CD14-positive monocyte (primary cell): ENCODE measurements around the gene THRAP3. TPM values are rescaled to one million over a fixed set of nuclear protein-coding genes. Genes with fewer than 3 reads are reported as not detected.

Experiments
- DNase-seq, 3 donors: peaks; one replicate each; pipeline ENCODE4 v3.0.0-alpha.2; 2011 to 2022
- H2AFZ ChIP-seq: 2 replicates; pipeline ENCODE4 v1.6.0; 2012; ENCODE audit warnings: mild to moderate bottlenecking, low read depth, low read length, inconsistent platforms; ENCODE audit not compliant: insufficient read depth, poor library complexity, severe bottlenecking
- H3K27ac ChIP-seq, 2 donors: 1 replicate in 1 of 2; 2 replicates in 1 of 2; pipeline ENCODE4 v1.5.1; 2012 to 2013; ENCODE audit warnings: low read length in 2 of 2, control low read depth in 1 of 2, inconsistent platforms in 1 of 2, low read depth in 1 of 2, mild to moderate bottlenecking in 1 of 2
- H3K27me3 ChIP-seq, 2 donors: one replicate each; pipeline versions ENCODE4 v1.6.0 to v1.6.1; 2011 to 2013; ENCODE audit warnings: low read length in 2 of 2; ENCODE audit not compliant: control insufficient read depth in 2 of 2, insufficient read depth in 2 of 2
- H3K36me3 ChIP-seq, 2 donors: replicated peaks in 1 of 2; 1 replicate in 1 of 2; 2 replicates in 1 of 2; pipeline versions ENCODE4 v1.5.1 to v1.6.1; 2012 to 2013; ENCODE audit warnings: low read length in 2 of 2, control low read depth in 1 of 2, inconsistent platforms in 1 of 2, mild to moderate bottlenecking in 1 of 2; ENCODE audit not compliant: insufficient read depth in 2 of 2, control insufficient read depth in 1 of 2
- H3K4me1 ChIP-seq, 2 donors: 1 replicate in 1 of 2; 2 replicates in 1 of 2; pipeline versions ENCODE4 v1.5.1 to v1.6.1; 2012 to 2013; ENCODE audit warnings: low read length in 2 of 2, control low read depth in 1 of 2, inconsistent platforms in 1 of 2, mild to moderate bottlenecking in 1 of 2, moderate library complexity in 1 of 2; ENCODE audit not compliant: insufficient read depth in 2 of 2, control insufficient read depth in 1 of 2
- H3K4me2 ChIP-seq: replicated peaks from 2 replicates; pipeline ENCODE3; 2012; ENCODE audit warnings: low read length, moderate library complexity, mild to moderate bottlenecking; ENCODE audit not compliant: poor library complexity, severe bottlenecking; ENCODE audit errors: extremely low read depth
- H3K4me3 ChIP-seq, 3 experiments: fragments of 200-600 bp in 1 of 3; sonication (generic) in 1 of 3; replicated peaks in 1 of 3; 1 replicate in 2 of 3; 2 replicates in 1 of 3; pipeline ENCODE4 v1.5.1; 2011 to 2013; ENCODE audit warnings: low read length in 3 of 3, mild to moderate bottlenecking in 3 of 3, control low read depth in 2 of 3, low read depth in 2 of 3, inconsistent platforms in 1 of 3, moderate library complexity in 1 of 3
- H3K79me2 ChIP-seq: 2 replicates; pipeline ENCODE4 v1.6.0; 2012; ENCODE audit warnings: mild to moderate bottlenecking, control low read depth, inconsistent platforms, low read length, moderate library complexity; ENCODE audit not compliant: insufficient read depth
- H3K9ac ChIP-seq: 2 replicates; pipeline ENCODE4 v1.6.0; 2017; ENCODE audit warnings: low read length, mild to moderate bottlenecking; ENCODE audit not compliant: insufficient read depth, poor library complexity, severe bottlenecking
- H3K9me3 ChIP-seq, 2 donors: replicated peaks in 1 of 2; 1 replicate in 1 of 2; 2 replicates in 1 of 2; pipeline versions ENCODE4 v1.5.1 to v1.6.1; 2012 to 2013; ENCODE audit warnings: low read length in 2 of 2, control low read depth in 1 of 2; ENCODE audit not compliant: control insufficient read depth in 1 of 2, insufficient read depth in 1 of 2
- H4K20me1 ChIP-seq: 2 replicates; pipeline ENCODE4 v1.6.0; 2012; ENCODE audit warnings: mild to moderate bottlenecking, low read length, control low read depth, moderate library complexity; ENCODE audit not compliant: insufficient read depth
- H3K27ac Mint-ChIP-seq, 7 donors: one replicate each; pipeline ENCODE4 v1.8.0; 2020; ENCODE audit warnings: mild to moderate bottlenecking in 7 of 7, mixed read lengths in 7 of 7, moderate library complexity in 6 of 7, inconsistent platforms in 2 of 7
- H3K27me3 Mint-ChIP-seq, 3 donors: one replicate each; pipeline ENCODE4 v1.8.0; 2021 to 2022; ENCODE audit warnings: low read depth in 3 of 3, mild to moderate bottlenecking in 3 of 3, mixed read lengths in 3 of 3, moderate library complexity in 3 of 3, inconsistent platforms in 1 of 3
- H3K36me3 Mint-ChIP-seq, 2 donors: one replicate each; pipeline ENCODE4 v1.8.0; 2020; ENCODE audit warnings: mixed read lengths in 2 of 2, inconsistent platforms in 1 of 2, mild to moderate bottlenecking in 1 of 2
- H3K4me1 Mint-ChIP-seq: one replicate; pipeline ENCODE4 v1.8.0; 2020; ENCODE audit warnings: mild to moderate bottlenecking, mixed read lengths
- H3K4me3 Mint-ChIP-seq, 2 donors: one replicate each; pipeline ENCODE4 v1.8.0; 2020; ENCODE audit warnings: mild to moderate bottlenecking in 2 of 2, mixed read lengths in 2 of 2, moderate library complexity in 1 of 2
- H3K9me3 Mint-ChIP-seq, 7 donors: one replicate each; pipeline ENCODE4 v1.8.0; 2020 to 2022; ENCODE audit warnings: mixed read lengths in 7 of 7, mild to moderate bottlenecking in 6 of 7, moderate library complexity in 6 of 7, inconsistent platforms in 2 of 7
- WGBS: methylation state at CpG from one replicate; pipeline ENCODE4 v1.1.5; 2013; ENCODE audit warnings: missing lambda C conversion rate; ENCODE audit not compliant: insufficient coverage; 5-methylcytosine and 5-hydroxymethylcytosine counted together
- intact Hi-C, 2 donors: fragments of 100-400 bp; cut with micrococcal nuclease; formaldehyde crosslinking; loops; one replicate each; pipeline versions ENCODE4 v1.15.0 to v1.15.1; 2023
- polyA plus RNA-seq, 3 donors: library from polyadenylated mRNA; depleted of rRNA in 1 of 3; unstranded in 2 of 3; stranded (reverse) in 1 of 3; fragments of 300-500 nt in 2 of 3; fragments of >200 nt in 1 of 3; fragmentation: Illumina TruSeq in 2 of 3; gene quantifications; 1 replicate in 2 of 3; 2 replicates in 1 of 3; pipeline ENCODE4 v1.2.3, GENCODE V29; 2012 to 2021
- TF ChIP-seq, protein P1 (sequence below): fragments of 200-600 bp; IDR thresholded peaks from one replicate; pipeline ENCODE4 v1.8.0; 2022; ENCODE audit warnings: antibody characterized with exemption, mild to moderate bottlenecking

THRAP3 gene
- polyA plus RNA-seq, 3 donors, result 30.1 to 63.4 (median 35.7) TPM

DNA sequence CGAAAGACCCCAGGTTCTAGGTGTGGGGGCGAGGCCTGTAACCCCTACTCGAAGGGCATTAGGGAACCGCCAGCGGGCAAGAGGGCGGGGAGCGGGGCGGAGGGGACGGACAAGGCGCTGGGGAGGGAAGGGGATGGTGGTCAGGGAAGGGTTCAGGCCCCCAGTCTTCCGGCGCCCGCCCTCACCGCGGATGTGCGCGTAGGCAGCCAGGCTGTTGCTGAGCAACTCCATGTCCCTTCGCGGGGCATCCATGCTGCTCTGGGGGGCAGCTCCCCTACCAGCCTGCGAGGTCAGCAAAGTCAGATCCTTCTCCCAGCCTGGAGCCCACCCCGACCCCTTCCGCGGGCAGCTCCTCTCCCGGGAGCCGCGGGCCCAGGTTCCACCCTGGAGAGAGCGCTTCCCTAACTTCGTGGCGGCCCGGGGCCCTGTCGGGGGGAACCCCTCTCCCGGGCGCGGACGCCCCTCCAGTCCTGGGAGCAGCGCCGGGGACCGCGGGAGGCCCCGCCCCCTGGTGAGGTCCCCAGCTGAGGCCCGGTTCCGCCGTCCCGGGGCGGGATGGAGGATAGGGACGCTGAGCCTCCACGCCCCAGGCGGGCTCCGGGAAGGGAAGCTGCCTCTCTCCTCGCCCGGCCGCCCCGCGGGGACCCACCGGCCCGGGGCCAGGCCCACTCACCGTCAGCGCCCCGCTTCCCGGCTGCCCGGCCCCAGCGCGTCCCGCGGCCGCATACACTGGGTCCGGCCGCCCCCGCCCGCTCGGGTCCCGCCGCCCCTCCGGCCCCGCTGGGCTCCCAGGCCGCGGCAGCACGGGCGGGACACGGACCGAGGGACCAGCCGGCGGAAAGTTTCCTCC, 98.8 kb downstream of the THRAP3 start:
- peak in 1 of 3 donors; percentile 27 for DNase-seq
- H3K4me2 ChIP-seq, result peak overlapping the region; percentile 92
- no peak overlapping the region for H3K27ac ChIP-seq
- WGBS, result under 1% methylated on average over 80 of the region's 83 CpGs
- peak overlapping the region; percentile 45 to 82 (median 68) for H3K4me3 ChIP-seq
- H4K20me1 ChIP-seq, result peaks cover 14% of the 10 kb centered on the region
- no peaks in the 10 kb centered on the region for H3K79me2 ChIP-seq
- Mint-ChIP-seq H3K9me3 (peaks cover 0 to 3% (median 0%) of the 10 kb centered on the region in 7 donors), H3K4me3 (peak overlapping the region; percentile 78 to 87), H3K4me1 (peaks cover 32% of the 10 kb centered on the region), H3K27me3 (peaks cover 23 to 46% (median 28%) of the 10 kb centered on the region in 3 donors), H3K27ac (peak overlapping the region in 1 of 7 donors; percentile 82), H3K36me3 (peaks cover 0 to 5% of the 10 kb centered on the region in 2 donors)
- TF ChIP-seq, protein P1, sequence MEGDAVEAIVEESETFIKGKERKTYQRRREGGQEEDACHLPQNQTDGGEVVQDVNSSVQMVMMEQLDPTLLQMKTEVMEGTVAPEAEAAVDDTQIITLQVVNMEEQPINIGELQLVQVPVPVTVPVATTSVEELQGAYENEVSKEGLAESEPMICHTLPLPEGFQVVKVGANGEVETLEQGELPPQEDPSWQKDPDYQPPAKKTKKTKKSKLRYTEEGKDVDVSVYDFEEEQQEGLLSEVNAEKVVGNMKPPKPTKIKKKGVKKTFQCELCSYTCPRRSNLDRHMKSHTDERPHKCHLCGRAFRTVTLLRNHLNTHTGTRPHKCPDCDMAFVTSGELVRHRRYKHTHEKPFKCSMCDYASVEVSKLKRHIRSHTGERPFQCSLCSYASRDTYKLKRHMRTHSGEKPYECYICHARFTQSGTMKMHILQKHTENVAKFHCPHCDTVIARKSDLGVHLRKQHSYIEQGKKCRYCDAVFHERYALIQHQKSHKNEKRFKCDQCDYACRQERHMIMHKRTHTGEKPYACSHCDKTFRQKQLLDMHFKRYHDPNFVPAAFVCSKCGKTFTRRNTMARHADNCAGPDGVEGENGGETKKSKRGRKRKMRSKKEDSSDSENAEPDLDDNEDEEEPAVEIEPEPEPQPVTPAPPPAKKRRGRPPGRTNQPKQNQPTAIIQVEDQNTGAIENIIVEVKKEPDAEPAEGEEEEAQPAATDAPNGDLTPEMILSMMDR, result no peak
- no peaks in the 10 kb centered on the region for H3K36me3 ChIP-seq
- H3K4me1 ChIP-seq, result peaks cover 34 to 42% of the 10 kb centered on the region in 2 donors
- peak overlapping the region; percentile 72 for H2AFZ ChIP-seq
- peaks cover 0 to 17% of the 10 kb centered on the region in 2 donors for H3K27me3 ChIP-seq
- intact Hi-C loops, result no loop called here
- peak overlapping the region; percentile 67 for H3K9ac ChIP-seq
- H3K9me3 ChIP-seq, result no peaks in the 10 kb centered on the region

DNA sequence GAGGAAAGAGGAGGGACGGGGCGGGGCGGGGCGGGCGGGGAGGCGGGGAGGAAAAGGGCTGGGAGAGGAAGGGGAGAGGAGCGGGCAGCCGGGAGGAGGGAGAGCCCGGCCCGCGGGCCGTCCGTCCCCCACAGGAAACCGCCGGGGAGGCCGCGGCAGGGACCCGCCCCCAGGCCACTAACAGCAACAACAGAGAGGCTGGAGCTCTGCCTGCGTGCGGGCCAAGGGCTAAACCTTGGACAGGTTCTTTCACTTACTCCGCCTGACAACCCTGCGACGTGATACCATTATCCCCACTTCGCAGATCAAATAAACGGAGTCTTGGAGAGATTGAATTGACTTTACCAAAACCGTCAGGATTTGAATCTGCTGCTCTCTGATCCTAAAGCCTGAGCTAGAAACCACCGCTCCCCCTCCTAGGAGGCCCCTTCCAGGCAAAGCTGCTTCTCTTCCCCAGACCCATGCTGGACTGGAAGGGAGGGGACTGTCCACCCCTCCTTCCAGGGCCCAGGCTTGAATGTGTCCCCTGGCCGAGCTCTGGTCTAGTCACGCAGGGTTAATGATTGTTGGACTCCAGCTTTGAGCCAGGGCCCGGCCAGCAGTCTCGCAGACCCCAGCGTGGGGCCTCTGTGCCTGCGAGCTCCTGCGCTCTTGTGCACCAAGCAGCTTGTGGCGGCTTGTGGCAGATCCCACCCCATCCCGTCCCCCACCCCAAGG, 99.6 kb downstream of the THRAP3 start, which contains the start of gene EVA1B:
Gene EVA1B, minus strand, starts transcription at position 10 of the 717 bp plus-strand sequence. CDS start 608 bp downstream, outside the sequence.
- TF ChIP-seq, protein P1, result no peak
- H3K27me3 ChIP-seq, result peaks cover 0 to 17% of the 10 kb centered on the region in 2 donors
- Mint-ChIP-seq H3K4me3 (peak within 1 kb of the TSS; percentile 79 to 87), H3K4me1 (peaks cover 37% of the 10 kb centered on the region), H3K27me3 (peaks cover 23 to 46% (median 28%) of the 10 kb centered on the region in 3 donors), H3K27ac (peak within 1 kb of the TSS in 5 of 7 donors; percentile 21 to 82 (median 70)), H3K36me3 (peaks cover 0 to 5% of the 10 kb centered on the region in 2 donors), H3K9me3 (peaks cover 0 to 3% (median 0%) of the 10 kb centered on the region in 7 donors)
- 2% methylated on average over 12 of the region's 36 CpGs for WGBS
- H3K4me2 ChIP-seq, result peak within 1 kb of the TSS; percentile 92
- peaks cover 35 to 46% of the 10 kb centered on the region in 2 donors for H3K4me1 ChIP-seq
- H3K36me3 ChIP-seq, result no peaks in the 10 kb centered on the region
- H3K27ac ChIP-seq, result no peak within 1 kb of the TSS
- no peaks in the 10 kb centered on the region for H3K9me3 ChIP-seq
- intact Hi-C loops, result no loop called here
- peak in 2 of 3 donors; percentile 37 to 42 for DNase-seq
- peak within 1 kb of the TSS; percentile 45 to 82 (median 68) for H3K4me3 ChIP-seq
- H4K20me1 ChIP-seq, result peaks cover 14% of the 10 kb centered on the region
- no peaks in the 10 kb centered on the region for H3K79me2 ChIP-seq
- H3K9ac ChIP-seq, result peak within 1 kb of the TSS; percentile 67
- H2AFZ ChIP-seq, result peak within 1 kb of the TSS; percentile 85
